ENCODE results near the gene SRBD1.
"Not testable (repeated sequence)": the region's sequence is repeated elsewhere in the genome, so short reads cannot be mapped to it uniquely, and the experiment has no call there.

SRBD1 gene

GRCh38 chr2:45468279-45468678 is 142.8 kb downstream of the SRBD1 start:
- no peak for DNase-seq (ENCODE audit: low read depth)

DNA sequence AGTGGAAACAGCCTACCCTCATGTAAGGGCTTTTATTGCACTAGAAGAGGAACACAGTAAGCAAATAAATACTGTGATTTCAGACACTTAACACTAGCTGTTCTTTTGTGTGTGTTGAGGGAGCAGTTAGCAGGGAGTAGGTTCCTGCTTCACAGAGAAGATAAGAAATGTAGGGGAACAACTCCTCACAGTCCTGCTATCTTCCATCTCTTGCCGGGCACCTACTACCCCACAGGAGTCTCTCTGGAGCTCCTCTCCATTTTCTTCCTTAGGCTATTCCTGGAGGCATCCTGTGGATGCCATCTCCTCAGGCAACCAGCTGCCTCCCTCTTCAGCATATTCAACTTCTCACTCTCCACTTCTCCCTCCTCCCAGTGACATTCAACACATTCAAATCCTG is 145.0 kb downstream of the SRBD1 start:
- DNase-seq (ENCODE audit: low read depth): no peak

DNA sequence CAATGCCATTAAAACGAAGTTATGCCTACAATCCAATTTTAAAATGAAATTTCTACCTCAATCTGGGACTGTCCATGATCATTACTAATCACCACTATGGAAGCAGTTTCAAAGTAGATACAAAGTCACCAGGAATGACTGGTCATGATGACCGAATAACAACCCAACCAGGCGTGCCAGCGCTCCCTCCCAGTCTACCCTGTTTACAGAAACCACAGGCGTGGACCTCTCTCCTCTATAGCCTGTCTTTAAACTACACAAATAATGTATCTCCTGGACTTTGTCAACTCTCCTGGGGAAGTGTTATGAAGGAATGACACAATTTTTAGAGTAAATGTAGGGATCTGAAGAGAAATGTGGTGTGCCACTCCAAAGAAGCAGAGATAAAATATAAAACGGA is 150.2 kb downstream of the SRBD1 start:
- DNase-seq (ENCODE audit: low read depth): no peak

DNA sequence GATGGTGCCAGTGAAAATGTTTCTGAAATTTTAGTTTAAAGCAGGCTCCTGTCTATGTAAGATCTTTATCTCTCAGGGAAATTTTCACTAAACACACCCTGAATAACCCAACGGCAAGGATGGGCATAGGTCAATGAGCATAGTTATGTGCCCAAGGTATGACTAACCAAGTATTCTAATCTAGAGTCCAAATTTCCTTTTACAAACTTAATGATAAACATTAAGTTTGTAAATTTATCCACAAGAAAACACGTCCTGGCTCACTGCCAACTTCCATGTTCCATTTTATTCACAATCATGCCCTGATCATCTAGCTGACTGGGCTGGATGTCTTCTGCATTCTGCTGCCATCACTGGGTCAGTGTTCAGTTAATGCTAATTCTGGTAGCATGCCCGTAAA is 151.2 kb downstream of the SRBD1 start:
- DNase-seq (ENCODE audit: low read depth): no peak

- DNase-seq (ENCODE audit: low read depth): no peak
Observed at GRCh38 chr2:45458909-45459563, 152.0 kb downstream of the SRBD1 start.

DNA sequence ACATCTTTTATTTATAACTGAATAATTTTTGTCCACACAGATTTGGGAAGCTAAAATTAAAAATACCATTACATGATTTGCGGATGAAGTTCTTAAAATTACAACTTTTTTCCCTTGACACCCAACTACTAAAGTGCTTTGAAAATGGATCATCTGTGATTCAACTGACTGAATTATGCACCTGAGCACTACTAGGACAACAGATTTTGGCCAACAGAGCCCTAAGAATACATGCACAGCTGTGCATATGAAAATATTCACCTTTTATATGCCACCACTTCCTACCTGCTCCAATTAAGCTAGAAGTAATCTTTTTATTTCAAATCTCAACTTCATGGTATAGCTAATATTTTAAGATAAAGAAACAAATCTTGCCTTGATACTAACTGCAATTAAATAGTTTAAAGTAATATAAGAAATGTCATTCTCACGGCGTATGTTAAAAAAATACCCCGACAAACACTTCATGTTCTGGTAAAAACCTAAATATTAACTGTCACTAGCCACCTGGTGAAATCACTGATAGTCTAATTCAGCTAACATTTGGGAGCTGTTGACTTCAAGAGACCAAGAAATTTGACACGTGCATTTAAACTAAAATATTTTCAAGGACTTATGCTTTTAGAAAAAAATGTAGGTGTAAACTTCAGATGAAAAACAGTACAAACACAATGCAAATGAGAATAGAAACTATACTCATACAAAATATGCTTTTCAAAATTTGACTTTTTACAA is 153.7 kb downstream of the SRBD1 start:
- no peak for DNase-seq (ENCODE audit: low read depth)

DNA sequence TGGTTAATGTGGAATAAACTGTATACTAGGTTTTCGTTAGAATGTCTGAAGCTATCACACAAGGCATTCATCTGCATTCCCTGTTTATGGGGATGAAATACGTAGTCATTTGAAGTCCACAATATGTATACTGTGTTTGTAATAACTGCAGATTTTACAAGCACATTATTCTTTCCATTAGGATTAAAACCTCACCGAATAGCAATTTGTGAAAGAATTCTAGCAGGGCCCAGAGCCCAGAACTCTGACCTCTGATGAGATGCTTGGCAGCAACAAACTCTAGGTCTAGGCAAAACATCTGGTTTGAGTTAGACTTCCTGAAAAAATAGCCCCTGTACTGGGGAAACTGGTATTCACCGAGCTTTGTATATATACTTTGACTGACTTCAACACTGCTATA is 158.2 kb downstream of the SRBD1 start:
- DNase-seq (ENCODE audit: low read depth): no peak

DNA sequence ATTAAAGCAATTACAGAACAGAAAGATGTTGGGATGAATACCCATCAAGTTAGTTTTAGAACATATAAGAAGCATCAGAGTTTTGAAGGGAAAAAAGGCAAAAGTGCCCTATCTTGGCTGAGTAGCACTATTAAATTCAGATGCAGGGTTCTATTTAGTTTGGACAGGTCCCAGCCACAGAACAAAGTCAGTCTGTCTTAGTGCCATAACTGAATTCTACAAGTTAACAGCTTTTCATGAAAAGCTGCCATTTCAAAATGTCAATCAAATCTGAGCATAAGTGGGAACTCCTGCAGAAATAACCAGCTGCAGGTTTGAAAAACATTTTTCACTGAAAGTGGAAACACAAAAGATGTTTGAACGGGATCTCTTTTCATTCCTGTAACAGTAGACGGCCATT is 160.4 kb downstream of the SRBD1 start:
- no peak for DNase-seq (ENCODE audit: low read depth)

DNA sequence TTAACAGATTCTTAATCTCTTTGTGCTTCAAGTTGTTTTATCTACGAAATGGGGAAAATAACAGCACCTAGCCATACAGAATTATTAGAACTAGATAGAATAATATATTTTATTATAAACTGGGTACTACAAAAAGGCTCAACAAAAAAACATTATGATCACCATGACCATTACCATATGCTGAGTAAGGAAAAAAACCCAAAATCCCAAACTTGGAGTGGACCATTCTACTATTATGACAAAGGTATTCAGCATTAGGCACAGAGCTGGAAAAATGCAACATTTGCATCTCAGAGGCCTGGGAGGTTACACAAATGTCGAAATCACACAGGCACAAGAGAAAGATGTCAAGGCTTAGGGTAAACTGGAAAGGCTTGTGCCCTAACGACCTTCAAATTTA is 162.8 kb downstream of the SRBD1 start:
- no peak for DNase-seq (ENCODE audit: low read depth)

DNA sequence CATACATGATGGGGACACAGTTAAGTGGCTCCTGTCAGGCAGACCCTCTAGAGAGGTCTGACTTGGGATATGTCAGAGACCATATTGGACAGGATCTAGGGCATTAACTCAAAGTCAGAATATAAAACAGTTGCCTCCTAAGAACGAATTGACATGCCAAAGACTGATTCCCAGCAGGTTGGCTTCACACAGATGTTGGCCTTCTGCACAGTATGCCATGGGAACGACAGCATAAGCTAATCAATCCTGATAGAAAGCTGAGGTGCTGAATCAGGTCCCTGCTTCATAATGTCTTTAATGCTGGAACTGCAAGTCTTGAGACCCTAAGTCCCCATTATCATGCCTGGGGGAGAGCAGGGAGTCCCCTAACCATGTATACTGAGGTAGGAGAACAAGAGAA is 165.1 kb downstream of the SRBD1 start:
- DNase-seq (ENCODE audit: low read depth): no peak

DNA sequence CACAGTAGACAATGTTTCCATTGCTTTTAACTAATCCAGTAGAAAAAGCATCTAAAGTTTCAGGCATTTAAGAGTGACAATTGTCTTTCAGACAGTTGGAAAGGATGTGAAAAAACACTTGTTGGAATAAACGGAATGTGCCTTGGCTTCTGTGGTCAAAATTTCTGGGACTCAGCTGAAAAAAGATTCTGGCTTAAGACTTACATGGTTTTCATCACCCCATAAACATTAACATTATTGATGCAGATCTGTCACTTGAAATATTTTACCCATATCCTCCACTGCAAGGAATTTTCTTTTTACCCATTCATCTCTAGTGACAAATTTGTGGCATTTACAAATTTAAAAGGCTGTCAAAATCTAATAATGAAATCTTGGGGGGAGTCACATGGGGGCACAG is 166.0 kb downstream of the SRBD1 start:
- no peak for DNase-seq (ENCODE audit: low read depth)

DNA sequence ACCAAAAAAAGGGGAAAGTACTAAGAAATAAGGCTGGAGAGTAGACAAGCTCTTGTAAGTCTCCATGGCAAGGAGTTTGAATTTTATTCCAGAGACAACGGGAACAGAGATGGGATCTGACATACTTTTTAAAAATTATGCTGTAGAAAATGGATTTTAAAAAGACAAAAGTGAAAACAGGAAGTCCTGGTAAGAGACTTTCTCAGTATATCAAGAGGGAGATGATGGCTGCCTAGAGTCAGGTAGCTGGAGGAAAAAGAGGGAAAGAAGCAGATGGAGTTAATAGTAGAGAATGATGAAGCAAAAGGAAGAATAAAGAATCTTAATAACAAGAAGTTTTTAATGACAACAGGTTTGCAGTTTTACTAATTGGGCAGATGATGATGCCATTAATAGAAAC is 168.1 kb downstream of the SRBD1 start:
- DNase-seq (ENCODE audit: low read depth): no peak

- DNase-seq (ENCODE audit: low read depth): no peak
Observed at GRCh38 chr2:45442026-45442425, 169.0 kb downstream of the SRBD1 start.

DNA sequence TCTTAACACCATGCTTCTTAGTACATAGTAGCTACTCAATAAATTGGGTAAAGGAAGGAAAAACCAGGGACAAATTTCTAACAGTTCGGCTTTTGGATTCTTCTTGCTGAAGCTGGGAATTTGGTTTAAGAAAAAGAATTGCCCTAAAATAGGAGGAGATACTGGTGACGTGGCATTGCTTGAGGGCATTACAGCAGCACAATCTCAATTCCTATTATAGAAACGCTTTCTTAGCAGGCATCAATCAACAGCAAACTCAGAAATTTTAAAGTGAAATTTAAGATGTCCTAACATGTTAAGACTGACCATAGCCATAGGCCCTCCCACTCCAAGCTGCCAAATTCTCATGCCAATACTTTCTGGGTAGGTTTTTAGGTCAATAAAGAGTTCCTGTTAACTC is 169.5 kb downstream of the SRBD1 start:
- DNase-seq (ENCODE audit: low read depth): no peak

DNA sequence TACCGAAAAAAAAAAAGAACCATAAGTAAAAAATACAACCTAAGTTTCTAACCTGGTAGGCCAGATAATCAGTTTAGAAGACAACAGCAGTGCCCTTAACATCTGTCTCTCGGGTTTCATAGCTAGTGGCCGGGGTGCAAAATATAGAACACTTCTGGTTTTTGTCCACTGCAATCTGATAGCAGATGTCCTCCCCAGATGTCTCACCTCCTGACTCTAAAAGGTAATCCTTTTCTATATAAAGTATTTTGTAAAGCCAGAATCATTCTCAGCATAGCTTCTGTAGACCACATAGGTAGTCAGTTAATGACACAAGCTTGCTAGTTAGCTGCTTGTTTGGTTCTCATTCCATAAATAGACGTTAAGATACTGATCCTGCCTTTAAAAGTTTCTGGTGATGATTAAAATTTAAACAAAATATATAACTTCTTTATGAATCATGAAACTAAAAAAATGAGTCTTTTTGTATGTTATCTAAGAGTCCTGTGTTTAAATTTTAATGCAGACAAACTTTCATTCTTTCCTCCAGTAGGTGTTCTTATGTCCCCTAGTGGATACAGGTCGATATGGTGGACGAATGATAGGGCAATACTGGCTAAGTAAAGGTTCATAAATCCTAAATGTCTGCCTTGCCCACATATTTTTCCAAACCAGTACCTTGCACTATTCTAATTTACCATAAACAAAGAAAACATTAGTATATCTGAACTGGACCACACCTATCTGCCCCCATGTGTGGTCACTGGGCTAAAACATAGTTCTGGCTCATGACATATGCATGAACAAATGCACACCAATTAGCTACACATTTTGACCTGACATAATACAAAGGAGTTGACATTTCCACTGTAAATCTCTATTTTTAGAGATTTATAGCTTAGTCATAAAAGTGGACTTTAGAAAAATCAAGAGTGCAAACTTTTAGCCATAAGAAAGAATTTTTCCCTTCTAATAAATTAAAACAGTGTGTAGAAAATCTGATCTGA is 171.0 kb downstream of the SRBD1 start:
- DNase-seq (ENCODE audit: low read depth): no peak

- no peak for DNase-seq (ENCODE audit: low read depth)
Observed at GRCh38 chr2:45438872-45439665, 172.0 kb downstream of the SRBD1 start.

- DNase-seq (ENCODE audit: low read depth): no peak
Observed at GRCh38 chr2:45436456-45436855, 174.6 kb downstream of the SRBD1 start.

- DNase-seq (ENCODE audit: low read depth): no peak
Observed at GRCh38 chr2:45435316-45435715, 175.8 kb downstream of the SRBD1 start.

- DNase-seq (ENCODE audit: low read depth): no peak
Observed at GRCh38 chr2:45433363-45433762, 177.7 kb downstream of the SRBD1 start.

- no peak for DNase-seq (ENCODE audit: low read depth)
Observed at GRCh38 chr2:45432406-45432805, 178.7 kb downstream of the SRBD1 start.

GRCh38 chr2:45426025-45426424 is 185.0 kb downstream of the SRBD1 start:
- not testable (repeated sequence) for DNase-seq (ENCODE audit: low read depth)

DNA sequence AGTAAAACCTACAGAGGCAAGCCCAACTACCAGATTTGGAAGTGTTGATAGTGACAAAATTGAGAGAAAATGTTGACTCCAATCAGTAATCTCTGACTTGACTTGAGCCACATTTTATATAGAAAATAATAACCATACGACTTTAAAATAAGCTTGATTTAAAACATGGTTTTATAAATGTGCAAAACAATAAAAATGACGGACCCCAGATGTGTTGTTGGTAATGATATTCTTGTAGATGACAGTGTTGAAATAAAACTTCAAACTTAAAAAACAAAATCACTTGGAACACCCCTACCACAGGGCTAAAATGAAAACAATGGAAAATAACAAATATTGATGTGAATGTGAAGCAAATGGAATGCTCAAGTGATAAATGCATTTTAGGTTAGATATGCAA is 188.1 kb downstream of the SRBD1 start:
- no peak for DNase-seq (ENCODE audit: low read depth)
